Neural cell (in vitro differentiated cells): ENCODE results near the gene CIB4.

ENCODE experiments used
- CTCF ChIP-seq: fragments of 450-650 bp; IDR thresholded peaks from 2 replicates; pipeline ENCODE4 v1.5.1; 2014; ENCODE audit warnings: antibody characterized with exemption, mild to moderate bottlenecking, moderate library complexity; ENCODE audit not compliant: poor library complexity, severe bottlenecking
- EP300 ChIP-seq: fragments of 450-650 bp; conservative IDR thresholded peaks from 2 replicates; pipeline ENCODE4 v1.6.1; 2014; ENCODE audit warnings: antibody characterized with exemption, mild to moderate bottlenecking, moderate library complexity; ENCODE audit not compliant: poor library complexity, severe bottlenecking
- EZH2 ChIP-seq: fragments of 200-600, 300-800 bp; shearing (Covaris generic), sonication (generic); IDR thresholded peaks from 2 replicates; pipeline ENCODE4 v1.6.1; 2014; ENCODE audit warnings: antibody characterized with exemption, low read length, borderline replicate concordance, mild to moderate bottlenecking; ENCODE audit not compliant: insufficient read depth, poor library complexity, severe bottlenecking
- MXI1 ChIP-seq: fragments of 450-650 bp; conservative IDR thresholded peaks from 2 replicates; pipeline ENCODE4 v1.6.1; 2014; ENCODE audit warnings: antibody characterized with exemption, mild to moderate bottlenecking; ENCODE audit not compliant: poor library complexity, severe bottlenecking
- POLR2AphosphoS5 ChIP-seq: IDR thresholded peaks from 2 replicates; pipeline ENCODE4 v1.6.1; 2012
- REST ChIP-seq: IDR thresholded peaks from 2 replicates; pipeline ENCODE4 v1.6.1; 2012; ENCODE audit warnings: borderline replicate concordance
- SMC3 ChIP-seq: fragments of 450-650 bp; conservative IDR thresholded peaks from 2 replicates; pipeline ENCODE4 v1.6.1; 2014; ENCODE audit warnings: antibody characterized with exemption, mild to moderate bottlenecking, moderate library complexity; ENCODE audit not compliant: poor library complexity
- TAF1 ChIP-seq: IDR thresholded peaks from 2 replicates; pipeline ENCODE4 v1.6.1; 2012; ENCODE audit warnings: low read depth

GRCh38 chr2:26672112-26672817 lies 31.1 kb upstream of the CIB4 start:
- TF ChIP-seq CTCF (no peak), POLR2AphosphoS5 (no peak), REST (no peak), MXI1 (no peak), SMC3 (no peak), EZH2 (no peak), TAF1 (no peak), EP300 (no peak)
